Stomach smooth muscle (tissue), 2 donors: ENCODE measurements around the gene PTPRN2.

Source experiments
- H3K27ac ChIP-seq: one replicate; pipeline ENCODE4 v1.7.0; 2013; ENCODE audit warnings: mild to moderate bottlenecking, low read length, inconsistent platforms
- H3K27me3 ChIP-seq, 2 donors: one replicate each; pipeline ENCODE4 v1.7.0; 2013; ENCODE audit warnings: low read length in 2 of 2; ENCODE audit not compliant: insufficient read depth in 2 of 2, control insufficient read depth in 1 of 2
- H3K36me3 ChIP-seq, 2 donors: one replicate each; pipeline ENCODE4 v1.7.0; 2013; ENCODE audit warnings: low read length in 2 of 2; ENCODE audit not compliant: control insufficient read depth in 2 of 2, insufficient read depth in 2 of 2
- H3K4me1 ChIP-seq: one replicate; pipeline ENCODE4 v1.7.0; 2013; ENCODE audit warnings: low read length; ENCODE audit not compliant: control insufficient read depth, insufficient read depth
- H3K4me3 ChIP-seq, 2 donors: one replicate each; pipeline ENCODE4 v1.7.0; 2013; ENCODE audit warnings: low read length in 2 of 2
- H3K9ac ChIP-seq, 2 donors: one replicate each; pipeline ENCODE4 v1.7.0; 2013; ENCODE audit warnings: low read length in 2 of 2, mild to moderate bottlenecking in 1 of 2
- H3K9me3 ChIP-seq, 2 donors: one replicate each; pipeline ENCODE4 v1.7.0; 2013; ENCODE audit warnings: low read length in 2 of 2; ENCODE audit not compliant: control insufficient read depth in 2 of 2
- donor health status: healthy.
- donor health status: Pancreatic carcinoma.

Gene PTPRN2

DNA sequence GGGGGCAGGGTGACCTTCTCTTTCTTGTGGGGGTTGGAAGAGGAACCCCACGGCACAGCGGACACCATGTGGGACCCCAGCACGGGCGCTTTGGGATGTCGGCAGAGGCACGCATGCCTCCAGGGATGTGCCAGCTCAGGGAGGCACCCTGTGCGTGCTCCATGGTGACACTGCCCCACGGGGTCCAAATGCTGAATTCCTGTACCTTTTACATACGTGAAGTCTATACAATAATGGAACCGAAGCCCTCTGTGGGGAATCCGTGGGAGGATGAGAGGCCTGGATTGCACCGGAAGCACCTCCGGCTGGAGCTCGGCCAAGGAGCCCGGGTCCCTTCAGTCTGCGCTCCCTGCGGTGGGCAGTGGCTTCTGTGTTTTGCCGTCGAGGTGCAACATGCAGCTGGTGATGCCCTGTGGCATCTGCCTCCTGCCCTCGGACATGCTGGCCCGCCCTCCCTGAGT is 726.6 kb downstream of the PTPRN2 start:
- Histone ChIP-seq H3K4me3 (no peak overlapping the region), H3K27ac (no peak overlapping the region), H3K36me3 (no peaks in the 10 kb centered on the region), H3K9ac (no peak overlapping the region), H3K27me3 (no peaks in the 10 kb centered on the region), H3K4me1 (no peaks in the 10 kb centered on the region), H3K9me3 (no peaks in the 10 kb centered on the region)

GRCh38 chr7:157860406-157860805 is 727.2 kb downstream of the PTPRN2 start:
- H3K4me1 ChIP-seq: no peaks in the 10 kb centered on the region
- no peak overlapping the region for H3K9ac ChIP-seq
- no peak overlapping the region for H3K4me3 ChIP-seq
- H3K27ac ChIP-seq: no peak overlapping the region
- H3K36me3 ChIP-seq: no peaks in the 10 kb centered on the region
- H3K9me3 ChIP-seq: no peaks in the 10 kb centered on the region
- no peaks in the 10 kb centered on the region for H3K27me3 ChIP-seq

DNA sequence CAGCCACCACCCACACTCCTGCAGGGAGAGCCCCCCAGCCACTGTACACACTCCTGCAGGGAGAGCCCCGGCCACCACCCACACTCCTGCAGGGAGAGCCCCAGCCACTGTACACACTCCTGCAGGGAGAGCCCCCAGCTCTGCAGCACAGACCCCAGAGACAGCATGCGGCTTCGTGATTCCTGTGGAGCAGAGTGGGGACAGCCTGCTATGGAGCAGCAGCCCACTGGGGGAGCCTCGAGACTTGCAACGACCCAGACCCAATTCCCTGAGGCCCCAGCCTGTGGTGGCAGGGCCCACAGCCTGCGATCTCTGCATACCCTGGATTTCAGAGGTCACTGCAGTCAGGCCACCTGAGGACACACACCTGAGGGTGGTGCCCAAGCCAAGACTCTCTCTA is 727.7 kb downstream of the PTPRN2 start:
- Histone ChIP-seq H3K4me3 (no peak overlapping the region), H3K27ac (no peak overlapping the region), H3K27me3 (no peaks in the 10 kb centered on the region), H3K9ac (no peak overlapping the region), H3K36me3 (no peaks in the 10 kb centered on the region), H3K4me1 (no peaks in the 10 kb centered on the region), H3K9me3 (no peaks in the 10 kb centered on the region)

DNA sequence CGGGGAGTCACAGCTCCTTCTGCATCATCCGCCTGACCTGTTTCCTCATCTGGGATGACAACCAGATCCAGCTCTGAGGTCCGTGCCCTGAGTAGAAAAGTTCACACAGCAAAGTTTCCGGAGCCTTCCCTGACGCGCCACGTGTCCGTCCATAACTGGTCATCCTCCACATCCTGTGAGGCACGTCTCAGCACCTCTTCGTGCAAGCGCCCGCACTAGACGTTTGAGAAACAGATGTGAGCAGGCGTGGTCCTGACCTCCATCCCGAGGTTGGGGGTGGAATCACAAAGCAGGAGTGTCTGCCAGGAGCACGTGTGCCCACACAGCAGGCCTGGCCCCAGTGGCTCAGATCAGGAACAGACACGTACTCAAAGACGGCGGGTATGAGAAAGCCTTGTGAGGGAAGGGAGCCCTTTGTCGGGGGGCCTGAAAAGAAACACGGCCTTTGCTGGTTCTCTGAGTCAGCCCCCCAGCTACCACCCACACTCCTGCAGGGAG is 730.0 kb downstream of the PTPRN2 start:
- no peaks in the 10 kb centered on the region for H3K4me1 ChIP-seq
- no peaks in the 10 kb centered on the region for H3K9me3 ChIP-seq
- H3K27me3 ChIP-seq: no peaks in the 10 kb centered on the region
- H3K4me3 ChIP-seq: no peak overlapping the region
- H3K36me3 ChIP-seq: no peaks in the 10 kb centered on the region
- no peak overlapping the region for H3K27ac ChIP-seq
- H3K9ac ChIP-seq: no peak overlapping the region

DNA sequence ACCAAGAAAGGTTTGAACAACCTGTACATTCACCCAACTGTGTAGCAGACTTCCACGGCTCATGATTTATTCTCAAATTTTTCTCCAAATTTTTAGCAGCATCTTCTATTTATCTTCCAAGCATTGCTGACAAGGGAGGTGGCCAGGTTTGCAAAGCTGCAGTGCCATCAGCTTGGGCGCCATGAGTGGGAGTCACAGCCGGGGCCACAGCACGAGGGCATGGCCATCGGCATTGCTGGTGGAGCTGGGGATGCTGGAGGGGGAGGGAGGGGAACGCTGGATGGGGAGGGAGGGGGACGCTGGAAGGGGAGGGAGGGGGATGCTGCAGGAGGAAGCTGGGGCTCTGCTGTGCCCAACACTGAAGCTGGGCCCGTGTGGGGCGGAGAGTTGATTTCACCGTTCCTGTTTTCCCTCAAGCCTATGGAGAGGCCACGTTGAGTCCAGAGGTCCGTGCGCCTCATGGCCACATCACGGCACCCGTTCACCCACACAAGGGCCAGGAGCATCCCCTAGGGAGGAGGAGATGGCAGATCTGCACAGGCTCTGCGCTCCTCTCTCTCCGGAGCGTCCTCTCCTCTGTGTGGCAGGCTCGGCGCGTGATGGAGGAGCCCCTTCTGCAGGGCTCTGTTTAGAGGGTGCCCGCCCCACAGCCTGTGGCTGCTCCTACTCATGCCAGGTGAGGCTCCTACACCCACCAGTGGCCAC is 730.6 kb downstream of the PTPRN2 start:
- no peaks in the 10 kb centered on the region for H3K4me1 ChIP-seq
- H3K9ac ChIP-seq: no peak overlapping the region
- no peaks in the 10 kb centered on the region for H3K36me3 ChIP-seq
- H3K9me3 ChIP-seq: no peaks in the 10 kb centered on the region
- H3K27ac ChIP-seq: no peak overlapping the region
- H3K4me3 ChIP-seq: no peak overlapping the region
- no peaks in the 10 kb centered on the region for H3K27me3 ChIP-seq

DNA sequence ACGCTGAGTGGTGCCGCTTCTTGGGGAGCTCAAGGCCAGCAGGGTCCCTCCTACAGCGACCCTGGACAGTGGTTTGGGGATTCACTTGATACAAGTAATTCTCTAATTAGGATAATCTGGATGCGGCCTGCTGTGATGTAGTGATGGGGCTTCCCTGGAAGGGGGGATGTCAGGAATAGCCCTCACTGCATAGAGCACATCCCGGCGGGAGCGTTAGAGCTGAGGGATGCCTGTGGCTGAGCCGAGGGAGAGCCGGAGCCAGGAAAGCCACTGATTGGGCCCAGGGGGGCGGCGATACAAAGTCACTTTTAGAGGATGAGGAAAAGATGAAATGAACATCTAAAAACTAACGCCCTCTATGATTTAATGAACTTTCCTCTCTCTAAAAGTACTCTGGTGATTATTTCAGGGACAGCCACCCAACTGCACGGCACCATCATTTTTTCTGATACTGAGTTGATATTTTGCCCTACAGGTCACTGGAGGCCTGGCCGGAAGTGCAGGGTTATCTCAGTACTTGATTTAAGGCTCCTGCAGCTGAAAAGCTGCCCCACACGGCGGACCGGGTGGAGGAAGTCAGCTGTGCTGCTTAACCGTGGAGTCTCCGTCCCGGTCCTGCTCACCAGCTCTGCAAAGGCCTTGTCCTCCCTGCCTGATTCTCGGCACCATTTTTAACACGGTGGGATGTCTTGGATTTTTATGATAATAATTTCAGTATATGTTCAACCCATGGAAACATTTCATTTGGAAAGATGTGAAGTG is 732.0 kb downstream of the PTPRN2 start:
- H3K27me3 ChIP-seq: no peaks in the 10 kb centered on the region
- no peaks in the 10 kb centered on the region for H3K4me1 ChIP-seq
- no peak overlapping the region for H3K4me3 ChIP-seq
- no peaks in the 10 kb centered on the region for H3K36me3 ChIP-seq
- H3K9me3 ChIP-seq: no peaks in the 10 kb centered on the region
- no peak overlapping the region for H3K27ac ChIP-seq
- no peak overlapping the region for H3K9ac ChIP-seq

DNA sequence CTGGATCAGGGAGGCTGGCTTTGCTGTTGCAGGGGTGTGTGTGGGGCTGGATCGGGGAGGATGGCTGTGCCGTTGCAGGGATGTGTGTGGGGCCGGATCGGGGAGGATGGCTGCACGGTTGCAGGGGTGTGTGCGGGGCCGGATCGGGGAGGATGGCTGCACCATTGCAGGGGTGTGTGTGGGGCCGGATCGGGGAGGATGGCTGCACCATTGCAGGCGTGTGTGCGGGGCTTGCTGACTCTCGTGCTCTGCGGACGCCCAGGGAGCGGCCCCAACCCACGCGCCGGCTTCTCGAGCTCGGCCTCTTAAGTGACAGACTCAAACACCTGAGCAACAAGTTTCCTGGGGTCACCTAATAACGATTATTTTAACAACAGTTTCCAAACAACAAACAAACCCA is 732.6 kb downstream of the PTPRN2 start:
- H3K27ac ChIP-seq: no peak overlapping the region
- H3K9ac ChIP-seq: no peak overlapping the region
- H3K4me1 ChIP-seq: no peaks in the 10 kb centered on the region
- H3K9me3 ChIP-seq: no peaks in the 10 kb centered on the region
- no peaks in the 10 kb centered on the region for H3K27me3 ChIP-seq
- H3K36me3 ChIP-seq: no peaks in the 10 kb centered on the region
- H3K4me3 ChIP-seq: no peak overlapping the region

DNA sequence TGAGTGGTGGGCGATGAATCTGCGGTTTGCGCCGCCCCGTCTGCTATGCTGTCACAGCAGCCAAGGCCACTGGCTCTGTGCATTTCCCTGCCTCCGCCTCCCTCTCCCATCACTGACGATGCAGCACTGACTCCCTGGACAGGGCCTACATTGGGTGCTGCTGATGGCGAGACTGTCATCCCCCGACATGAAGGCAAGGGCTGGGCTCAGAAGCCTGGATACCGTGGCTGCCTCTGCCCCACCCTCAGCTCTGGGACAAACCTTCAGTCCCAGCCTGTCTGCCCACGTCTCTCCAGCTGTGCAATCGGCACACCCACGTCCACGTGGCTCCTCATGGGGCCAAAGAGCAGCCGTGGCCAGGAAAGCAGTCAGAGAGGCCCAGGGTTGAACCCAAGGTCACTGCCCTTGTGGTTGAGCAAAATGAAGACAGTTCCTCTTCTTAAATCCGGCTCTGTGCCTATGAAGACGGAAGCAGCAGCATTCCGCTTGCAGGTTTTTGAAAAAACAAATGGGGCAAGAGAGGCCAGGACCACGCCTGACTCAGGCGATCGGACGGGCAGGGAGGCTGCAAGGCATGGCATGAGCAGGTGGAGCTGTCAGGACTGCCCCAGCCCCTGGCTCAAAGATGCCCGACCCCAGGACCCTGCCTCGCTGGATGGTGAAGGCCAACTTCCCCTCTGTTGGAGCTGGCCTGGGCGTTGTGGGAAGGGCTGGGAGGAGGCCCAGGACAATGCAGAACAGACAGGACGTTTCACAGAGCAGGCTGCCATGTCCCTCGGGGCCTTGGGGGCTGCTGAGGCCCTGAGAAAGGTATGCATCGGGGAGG is 733.3 kb downstream of the PTPRN2 start:
- H3K36me3 ChIP-seq: no peaks in the 10 kb centered on the region

GRCh38 chr7:157853789-157854065 is 733.9 kb downstream of the PTPRN2 start:
- H3K27me3 ChIP-seq: peaks cover 0 to 3% of the 10 kb centered on the region in 2 donors
- H3K9ac ChIP-seq: no peak overlapping the region
- no peak overlapping the region for H3K4me3 ChIP-seq
- H3K36me3 ChIP-seq: no peaks in the 10 kb centered on the region
- no peaks in the 10 kb centered on the region for H3K4me1 ChIP-seq
- H3K9me3 ChIP-seq: no peaks in the 10 kb centered on the region
- H3K27ac ChIP-seq: no peak overlapping the region

More for the DNA sequence above, 733.3 kb downstream of the PTPRN2 start:
- Histone ChIP-seq H3K4me1 (no peaks in the 10 kb centered on the region), H3K9me3 (no peaks in the 10 kb centered on the region), H3K27ac (no peak overlapping the region), H3K27me3 (no peaks in the 10 kb centered on the region), H3K9ac (no peak overlapping the region), H3K4me3 (no peak overlapping the region)

GRCh38 chr7:157853076-157853788 is 734.4 kb downstream of the PTPRN2 start:
- Histone ChIP-seq H3K36me3 (no peaks in the 10 kb centered on the region), H3K9ac (no peak overlapping the region), H3K27ac (no peak overlapping the region), H3K9me3 (no peaks in the 10 kb centered on the region), H3K27me3 (peaks cover 0 to 3% of the 10 kb centered on the region in 2 donors), H3K4me3 (no peak overlapping the region), H3K4me1 (no peaks in the 10 kb centered on the region)
